IMR-90 (cell line): ENCODE results near the gene MFAP2. TPM values are rescaled to one million over a fixed set of nuclear protein-coding genes. Genes with fewer than 3 reads are reported as not detected.

Source experiments
- ATAC-seq: fragments of 200-7000 bp; cut with Tn5 transposase; 2 replicates; pipeline ENCODE4 v1.9.1; 2020; ENCODE audit warnings: low read depth, mild to moderate bottlenecking, moderate library complexity
- BruUV-seq: library from RNA; stranded (reverse); fragments of 400-500 nt; replicated peaks from 2 replicates; lab custom pipeline; 2021; lab: Mats Ljungman, UMichigan
- CTCF ChIA-PET: fragments of 300-600 bp; formaldehyde crosslinking; extraction: SDS; loops from one replicate; lab custom pipeline; 2021; ENCODE audit warnings: antibody characterized with exemption; lab: Yijun Ruan, JAX
- POLR2A ChIA-PET: fragments of 300-600 bp; sonication (Branson Sonifier 250); formaldehyde crosslinking; loops from one replicate; lab custom pipeline; 2022; ENCODE audit warnings: antibody characterized with exemption; ENCODE audit not compliant: unreplicated experiment; lab: Charles Lee
- DNase-seq: peaks from one replicate; pipeline ENCODE4 v3.0.0; 2013
- H2AFZ ChIP-seq: replicated peaks from 2 replicates; pipeline ENCODE3; 2013; ENCODE audit warnings: low read length, mild to moderate bottlenecking; ENCODE audit not compliant: poor library complexity
- H2AK5ac ChIP-seq: 2 replicates; pipeline ENCODE4 v1.6.1; 2013; ENCODE audit warnings: low read depth, low read length, inconsistent platforms
- H2AK9ac ChIP-seq: replicated peaks from 2 replicates; pipeline ENCODE3; 2013; ENCODE audit warnings: mild to moderate bottlenecking, low read depth, low read length, moderate library complexity; ENCODE audit not compliant: poor library complexity
- H2BK120ac ChIP-seq: 2 replicates; pipeline ENCODE4 v1.6.1; 2013; ENCODE audit warnings: low read depth, low read length, inconsistent platforms
- H2BK15ac ChIP-seq: 3 replicates; pipeline ENCODE4 v1.6.1; 2013; ENCODE audit warnings: low read depth, low read length, inconsistent platforms
- H2BK20ac ChIP-seq: 2 replicates; pipeline ENCODE4 v1.6.1; 2013; ENCODE audit warnings: low read depth, mild to moderate bottlenecking, inconsistent platforms, low read length, moderate library complexity
- H2BK5ac ChIP-seq: 2 replicates; pipeline ENCODE4 v1.6.1; 2013; ENCODE audit warnings: mild to moderate bottlenecking, low read depth, low read length, inconsistent platforms; ENCODE audit not compliant: poor library complexity, severe bottlenecking
- H3K14ac ChIP-seq: replicated peaks from 2 replicates; pipeline ENCODE4 v1.6.1; 2013; ENCODE audit warnings: low read depth, low read length, inconsistent platforms
- H3K18ac ChIP-seq: 2 replicates; pipeline ENCODE4 v1.6.1; 2013; ENCODE audit warnings: low read depth, low read length, control low read depth
- H3K23ac ChIP-seq: 2 replicates; pipeline ENCODE4 v1.6.1; 2013; ENCODE audit warnings: low read depth, low read length, inconsistent platforms
- H3K27ac ChIP-seq: 2 replicates; pipeline ENCODE4 v1.5.1; 2013; ENCODE audit warnings: mild to moderate bottlenecking, control low read depth, low read length; ENCODE audit not compliant: insufficient read depth
- H3K27me3 ChIP-seq: 2 replicates; pipeline ENCODE4 v1.6.1; 2013; ENCODE audit warnings: low read length; ENCODE audit not compliant: control insufficient read depth, insufficient read depth
- H3K36me3 ChIP-seq: 2 replicates; pipeline ENCODE4 v1.6.1; 2013; ENCODE audit warnings: low read length, mixed read lengths; ENCODE audit not compliant: control insufficient read depth, insufficient read depth
- H3K4ac ChIP-seq: 2 replicates; pipeline ENCODE4 v1.6.1; 2013; ENCODE audit warnings: low read depth, low read length, inconsistent platforms
- H3K4me1 ChIP-seq: 2 replicates; pipeline ENCODE4 v1.6.1; 2013; ENCODE audit warnings: low read length, mixed read lengths; ENCODE audit not compliant: control insufficient read depth, insufficient read depth
- H3K4me2 ChIP-seq: 2 replicates; pipeline ENCODE4 v1.6.1; 2013; ENCODE audit warnings: low read depth, mild to moderate bottlenecking, control low read depth, low read length, moderate library complexity
- H3K4me3 ChIP-seq: 2 replicates; pipeline ENCODE4 v1.5.1; 2013; ENCODE audit warnings: low read depth, mild to moderate bottlenecking, control low read depth, low read length, moderate library complexity; ENCODE audit not compliant: insufficient read depth
- H3K56ac ChIP-seq: 2 replicates; pipeline ENCODE4 v1.6.1; 2013; ENCODE audit warnings: low read length, inconsistent platforms; ENCODE audit not compliant: insufficient read depth; ENCODE audit errors: extremely low read depth
- H3K79me1 ChIP-seq, 2 experiments: 2 replicates each; pipeline ENCODE4 v1.6.1; 2013; ENCODE audit warnings: low read length in 2 of 2, inconsistent platforms in 1 of 2, low read depth in 1 of 2
- H3K9ac ChIP-seq: 2 replicates; pipeline ENCODE4 v1.6.1; 2013; ENCODE audit warnings: low read depth, low read length, control low read depth
- H3K9me1 ChIP-seq: 2 replicates; pipeline ENCODE4 v1.6.1; 2013; ENCODE audit warnings: low read length, inconsistent platforms; ENCODE audit not compliant: insufficient read depth
- H3K9me3 ChIP-seq: 2 replicates; pipeline ENCODE4 v1.6.1; 2013; ENCODE audit warnings: low read length; ENCODE audit not compliant: control insufficient read depth, insufficient read depth
- H4K20me1 ChIP-seq: 2 replicates; pipeline ENCODE4 v1.6.1; 2013; ENCODE audit warnings: low read length, inconsistent platforms; ENCODE audit not compliant: insufficient read depth
- H4K5ac ChIP-seq: 2 replicates; pipeline ENCODE4 v1.6.1; 2013; ENCODE audit warnings: mild to moderate bottlenecking, low read depth, low read length, control low read depth
- H4K8ac ChIP-seq, 2 experiments: 2 replicates each; pipeline ENCODE4 v1.6.1; 2013; ENCODE audit warnings: low read depth in 2 of 2, low read length in 2 of 2, control low read depth in 1 of 2, inconsistent platforms in 1 of 2
- H4K91ac ChIP-seq: 2 replicates; pipeline ENCODE4 v1.6.1; 2013; ENCODE audit warnings: low read depth, low read length, inconsistent platforms; ENCODE audit not compliant: insufficient read depth
- CEBPB ChIP-seq: IDR thresholded peaks from 2 replicates; pipeline ENCODE4 v1.6.1; 2012; ENCODE audit warnings: low read depth, low read length, improper control_type of control experiment
- CHD1 ChIP-seq: IDR thresholded peaks from 2 replicates; pipeline ENCODE4 v1.6.1; 2012; ENCODE audit warnings: low read depth, low read length, improper control_type of control experiment
- MAFK ChIP-seq: IDR thresholded peaks from 2 replicates; pipeline ENCODE4 v1.6.1; 2012; ENCODE audit warnings: low read depth, low read length, improper control_type of control experiment
- SMC3 ChIP-seq: fragments of 150-350 bp; IDR thresholded peaks from 2 replicates; pipeline ENCODE4 v1.6.1; 2016; ENCODE audit warnings: low read depth, mild to moderate bottlenecking, antibody characterized with exemption, low read length, moderate library complexity
- WGBS, 2 experiments: methylation state at CpG; one replicate each; pipeline versions ENCODE4 v1.1.5 to v1.1.7; 2013; ENCODE audit warnings: missing lambda C conversion rate in 2 of 2; ENCODE audit not compliant: insufficient read length in 1 of 2; ENCODE audit errors: extremely low coverage in 2 of 2; 5-methylcytosine and 5-hydroxymethylcytosine counted together
- dilution Hi-C: fragments of 300-500 bp; cut with HindIII; formaldehyde crosslinking; loops from one replicate; pipeline ENCODE4 v1.14.3; 2018; ENCODE audit warnings: low sequenced_read_pairs; ENCODE audit not compliant: unreplicated experiment
- in situ Hi-C: fragments of 300-500 bp; cut with MboI; formaldehyde crosslinking; loops from 3 replicates; pipeline ENCODE4 v1.14.3; 2019; ENCODE audit warnings: low sequenced_read_pairs, inconsistent platforms, mixed read lengths
- intact Hi-C: fragments of 100-400 bp; cut with micrococcal nuclease; formaldehyde crosslinking; loops from 2 replicates; pipeline ENCODE4 v1.10.0; 2022
- polyA plus RNA-seq, 3 experiments: library from polyadenylated mRNA; depleted of rRNA; stranded (reverse); fragments of >200 nt; gene quantifications; 2 replicates each; pipeline ENCODE4 v1.2.3, GENCODE V29; 2012; ENCODE audit warnings: low replicate concordance in 1 of 3
- total RNA-seq: library from RNA; depleted of rRNA; stranded (reverse); fragments of >200 nt; gene quantifications from 2 replicates; pipeline ENCODE4 v1.2.3, GENCODE V29; 2012
- TF ChIP-seq, protein P1 (sequence below): fragments of 150-350 bp; IDR thresholded peaks from 2 replicates; pipeline ENCODE4 v1.6.1; 2016; ENCODE audit warnings: low read depth, mild to moderate bottlenecking, low read length, moderate library complexity, borderline replicate concordance

Gene MFAP2
- total and polyA plus RNA-seq, 2 of the 4 experiments (the other 2 are of a cell fraction): 3.9 to 13.9 TPM

- dilution Hi-C loops: no loop called here
These were observed 25.2 kb downstream of the MFAP2 start for GRCh38 chr1:16955186-16955585.

More at GRCh38 chr1:16955186-16955585, 25.2 kb downstream of the MFAP2 start:
- no peak for TF ChIP-seq CEBPB
- TF ChIP-seq, protein P1, sequence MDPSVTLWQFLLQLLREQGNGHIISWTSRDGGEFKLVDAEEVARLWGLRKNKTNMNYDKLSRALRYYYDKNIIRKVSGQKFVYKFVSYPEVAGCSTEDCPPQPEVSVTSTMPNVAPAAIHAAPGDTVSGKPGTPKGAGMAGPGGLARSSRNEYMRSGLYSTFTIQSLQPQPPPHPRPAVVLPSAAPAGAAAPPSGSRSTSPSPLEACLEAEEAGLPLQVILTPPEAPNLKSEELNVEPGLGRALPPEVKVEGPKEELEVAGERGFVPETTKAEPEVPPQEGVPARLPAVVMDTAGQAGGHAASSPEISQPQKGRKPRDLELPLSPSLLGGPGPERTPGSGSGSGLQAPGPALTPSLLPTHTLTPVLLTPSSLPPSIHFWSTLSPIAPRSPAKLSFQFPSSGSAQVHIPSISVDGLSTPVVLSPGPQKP: no peak
- no peak for TF ChIP-seq CHD1
- no peak for TF ChIP-seq MAFK
- no peak for TF ChIP-seq SMC3
- Histone ChIP-seq H3K9me3 (no peaks in the 10 kb centered on the region), H3K4ac (no peak overlapping the region), H2BK20ac (no peak overlapping the region), H4K20me1 (no peaks in the 10 kb centered on the region), H3K79me1 (no peaks in the 10 kb centered on the region), H2BK15ac (no peak overlapping the region), H3K14ac (no peak overlapping the region), H2BK120ac (no peak overlapping the region), H3K56ac (no peak overlapping the region), H3K18ac (no peak overlapping the region), H3K36me3 (peaks cover 7% of the 10 kb centered on the region), H3K27ac (no peak overlapping the region), H3K4me1 (no peaks in the 10 kb centered on the region), H4K91ac (no peak overlapping the region), H2AK5ac (no peak overlapping the region), H3K4me2 (no peak overlapping the region), H4K5ac (no peak overlapping the region), H3K9me1 (no peaks in the 10 kb centered on the region), H3K27me3 (no peaks in the 10 kb centered on the region), H4K8ac (no peak overlapping the region), H3K9ac (no peak overlapping the region), H2BK5ac (no peak overlapping the region), H3K4me3 (no peak overlapping the region), H2AK9ac (no peak overlapping the region), H2AFZ (no peak overlapping the region), H3K23ac (no peak overlapping the region)
- intact Hi-C loops: no loop called here
- ChIA-PET POLR2A (no interaction called here), CTCF (no interaction called here)
- no peak for DNase-seq
- no TSS peak for BruUV-seq
- WGBS, 2 experiments: 87% methylated on average over 12 of the region's 25 CpGs; no CpG with 5 or more reads in 1 of the 2 experiments
- in situ Hi-C loops: no loop called here
- no peak for ATAC-seq
